ENCODE data around the gene CTSZ. TPM values are rescaled to one million over a fixed set of nuclear protein-coding genes. Genes with fewer than 3 reads are reported as not detected.
A peak's percentile ranks its signal among the peaks of the same experiment; 100 is the strongest.
"Not testable (repeated sequence)": the region's sequence is repeated elsewhere in the genome, so short reads cannot be mapped to it uniquely, and the experiment has no call there.

The CTSZ gene
- total RNA-seq, 1 experiment from 2014 or later, result 385 TPM

DNA sequence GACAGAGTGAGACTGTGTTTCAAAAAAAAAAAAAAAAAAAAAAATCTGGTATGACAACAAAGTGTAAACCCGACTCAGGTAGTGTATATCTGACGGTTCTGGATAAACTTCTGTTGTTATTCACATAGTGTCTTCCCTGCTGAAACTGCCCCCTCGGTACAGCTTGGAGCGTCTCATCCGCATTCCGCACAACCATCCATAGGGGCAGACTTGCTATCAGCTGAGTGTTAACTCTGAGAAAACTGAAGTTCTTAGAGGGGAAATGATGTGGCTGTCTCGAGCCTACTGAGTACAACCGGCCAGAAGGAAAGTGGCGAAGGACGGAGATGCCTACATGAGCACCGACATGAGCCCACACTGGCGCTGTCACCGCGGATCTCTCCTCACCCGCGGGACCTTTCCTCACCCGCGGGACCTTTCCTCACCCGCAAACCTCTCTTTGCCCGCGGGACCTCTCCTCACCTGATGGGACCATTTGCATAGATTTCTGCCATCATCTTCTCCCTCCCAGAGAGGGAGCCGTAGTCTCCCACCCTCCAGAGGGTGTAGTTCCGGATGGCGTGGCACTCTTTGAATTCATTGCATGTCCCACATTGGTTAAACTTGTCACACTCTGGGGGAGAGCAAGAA is 9.8 kb downstream of the CTSZ start:
- DNase-seq (ENCODE audit: low read depth), result no peak

DNA sequence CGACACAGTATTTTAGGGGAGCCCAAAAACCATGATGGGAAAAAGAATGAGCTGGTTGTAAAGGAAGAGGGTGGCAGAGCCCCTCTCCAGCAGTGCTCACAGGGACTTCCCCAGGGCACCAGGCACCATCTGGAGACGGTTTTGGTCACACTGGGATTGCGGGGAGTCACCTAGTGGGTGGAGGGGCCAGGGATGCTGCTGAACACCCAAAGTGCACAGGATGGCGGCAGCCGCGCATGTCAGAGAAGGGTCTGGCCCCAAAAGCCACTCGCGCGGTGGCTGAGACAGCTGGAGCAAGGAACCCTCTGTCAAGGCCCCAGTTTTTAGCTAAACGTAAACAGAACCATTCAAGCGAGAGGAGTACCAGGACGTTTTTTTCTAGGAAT is 10.8 kb downstream of the CTSZ start:
- no peak for DNase-seq (ENCODE audit: low read depth)

- no peak for DNase-seq (ENCODE audit: low read depth)
Measured at GRCh38 chr20:58995461-58996225, 11.4 kb downstream of the CTSZ start.

GRCh38 chr20:58994390-58995159 is 12.5 kb downstream of the CTSZ start:
- no peak for DNase-seq (ENCODE audit: low read depth)

DNA sequence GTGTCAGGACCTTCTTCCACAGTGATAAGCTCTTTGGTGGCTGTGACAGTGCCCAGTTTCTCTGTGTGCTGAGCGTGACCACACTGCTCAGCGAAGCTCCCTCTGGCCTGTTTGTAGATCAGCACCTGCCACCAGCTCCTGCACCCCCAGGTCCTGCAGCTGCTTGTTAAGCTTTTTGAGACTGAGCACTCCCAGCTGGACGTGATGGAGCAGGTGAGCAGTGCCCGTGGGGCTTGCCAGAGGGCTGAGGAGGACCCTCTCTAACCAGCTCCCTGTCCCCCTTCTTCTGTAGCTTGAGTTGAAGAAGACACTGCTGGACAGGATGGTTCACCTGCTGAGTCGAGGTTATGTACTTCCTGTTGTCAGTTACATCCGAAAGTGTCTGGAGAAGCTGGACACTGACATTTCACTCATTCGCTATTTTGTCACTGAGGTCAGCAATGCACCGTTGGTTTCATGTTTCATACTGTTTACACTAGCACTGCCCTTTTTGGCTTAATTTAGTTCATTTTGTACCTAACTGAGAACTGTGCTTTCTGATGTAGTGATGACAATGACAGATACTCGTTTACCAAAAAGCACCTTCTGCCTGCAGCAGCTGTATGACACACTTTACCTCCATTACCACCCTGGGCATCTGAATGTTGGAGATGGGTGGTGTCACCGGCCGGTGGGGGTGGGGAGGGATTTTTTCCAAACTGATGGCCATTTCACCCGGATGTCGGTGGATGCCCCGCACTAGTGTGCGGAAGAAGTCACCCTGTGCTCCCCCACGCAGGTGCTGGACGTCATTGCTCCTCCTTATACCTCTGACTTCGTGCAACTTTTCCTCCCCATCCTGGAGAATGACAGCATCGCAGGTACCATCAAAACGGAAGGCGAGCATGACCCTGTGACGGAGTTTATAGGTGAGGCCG is 13.5 kb downstream of the CTSZ start:
- no peak for DNase-seq (ENCODE audit: low read depth)

DNA sequence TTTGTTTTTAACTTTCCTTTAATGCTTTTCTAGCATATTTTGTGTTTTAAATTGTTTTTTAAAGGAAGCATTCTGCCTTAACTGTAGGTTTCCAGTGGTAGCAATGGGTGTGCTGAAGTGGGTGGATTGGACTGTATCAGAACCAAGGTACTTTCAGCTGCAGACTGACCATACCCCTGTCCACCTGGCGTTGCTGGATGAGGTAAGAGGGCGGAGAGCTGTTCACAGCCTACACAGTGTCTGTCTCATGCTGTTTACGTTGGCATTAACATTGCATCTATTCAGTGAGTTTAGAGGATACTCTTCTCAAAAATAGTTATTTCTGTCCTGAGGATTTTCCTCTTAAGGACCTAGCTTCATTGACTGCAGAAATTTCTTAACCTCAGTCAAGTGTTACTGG is 14.1 kb downstream of the CTSZ start:
- DNase-seq (ENCODE audit: low read depth), result no peak

GRCh38 chr20:58991715-58992114 is 15.3 kb downstream of the CTSZ start:
- DNase-seq (ENCODE audit: low read depth), result no peak

DNA sequence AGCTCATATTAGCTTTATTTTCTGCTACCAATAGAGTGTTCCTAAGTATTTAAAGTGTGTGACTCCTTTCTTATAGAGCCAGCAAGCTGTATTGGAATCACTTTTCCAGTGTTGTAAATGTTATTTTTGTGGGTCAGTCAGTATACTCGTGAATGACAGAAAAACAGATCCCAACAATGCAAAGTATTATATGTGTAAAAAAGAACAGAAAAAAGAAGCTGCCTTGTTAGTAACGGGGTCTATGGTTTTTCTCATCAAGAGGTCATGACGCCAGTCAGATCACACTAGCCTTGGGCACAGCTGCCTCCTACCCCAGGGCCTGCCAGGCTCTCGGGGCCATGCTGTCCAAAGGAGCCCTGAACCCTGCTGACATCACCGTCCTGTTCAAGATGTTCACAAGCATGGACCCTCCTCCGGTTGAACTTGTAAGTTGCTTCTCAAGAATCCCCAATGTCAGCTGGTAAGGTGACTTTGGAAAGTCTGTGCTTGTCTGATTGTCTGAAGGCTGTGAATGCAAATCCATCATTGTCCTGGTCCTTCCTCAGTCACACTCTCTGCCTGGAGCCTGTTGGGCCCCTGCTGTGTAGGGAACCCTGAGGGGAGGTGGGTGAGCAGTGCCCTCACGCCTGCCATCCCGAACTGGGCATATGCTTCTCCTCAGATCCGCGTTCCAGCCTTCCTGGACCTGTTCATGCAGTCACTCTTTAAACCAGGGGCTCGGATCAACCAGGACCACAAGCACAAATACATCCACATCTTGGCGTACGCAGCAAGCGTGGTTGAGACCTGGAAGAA is 16.2 kb downstream of the CTSZ start:
- DNase-seq (ENCODE audit: low read depth), result no peak

DNA sequence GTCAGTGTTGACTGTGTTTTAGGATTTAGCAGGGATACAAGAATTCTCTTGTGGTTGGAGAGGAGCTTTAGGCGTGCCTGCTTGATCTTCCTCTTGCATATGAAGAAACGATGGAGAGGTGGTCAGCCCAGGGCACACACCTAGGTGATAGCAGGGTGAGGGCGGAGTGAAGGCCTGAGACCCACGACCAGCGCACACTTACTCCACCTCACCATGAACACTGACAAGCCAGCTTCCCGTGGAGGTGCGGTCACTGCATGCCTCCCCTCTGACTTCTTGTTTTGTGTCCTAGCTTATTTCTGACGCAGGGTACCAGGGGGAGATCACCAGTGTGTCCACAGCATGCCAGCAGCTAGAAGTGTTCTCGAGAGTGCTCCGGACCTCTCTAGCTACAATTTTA is 17.9 kb downstream of the CTSZ start:
- DNase-seq (ENCODE audit: low read depth), result no peak

DNA sequence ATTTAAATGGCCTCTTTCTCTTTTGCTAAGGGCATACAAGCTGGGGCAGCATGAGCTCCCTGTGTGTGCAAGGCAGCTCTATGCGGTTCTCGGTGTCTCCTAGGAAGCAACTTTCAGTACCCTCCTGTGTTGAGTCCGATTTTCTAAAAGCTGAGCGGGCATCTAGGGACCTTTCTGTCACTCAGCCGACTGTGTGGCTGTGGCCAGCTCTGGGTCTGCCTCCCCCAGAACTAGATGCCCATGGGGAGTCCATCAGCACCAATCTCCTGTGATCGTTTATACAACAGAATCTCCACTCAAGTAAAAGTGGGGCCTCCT is 18.5 kb downstream of the CTSZ start:
- no peak for DNase-seq (ENCODE audit: low read depth)

- no peak for DNase-seq (ENCODE audit: low read depth)
Measured at GRCh38 chr20:58987790-58988564, 19.1 kb downstream of the CTSZ start.

GRCh38 chr20:58986968-58987517 is 20.0 kb downstream of the CTSZ start:
- no peak for DNase-seq (ENCODE audit: low read depth)

DNA sequence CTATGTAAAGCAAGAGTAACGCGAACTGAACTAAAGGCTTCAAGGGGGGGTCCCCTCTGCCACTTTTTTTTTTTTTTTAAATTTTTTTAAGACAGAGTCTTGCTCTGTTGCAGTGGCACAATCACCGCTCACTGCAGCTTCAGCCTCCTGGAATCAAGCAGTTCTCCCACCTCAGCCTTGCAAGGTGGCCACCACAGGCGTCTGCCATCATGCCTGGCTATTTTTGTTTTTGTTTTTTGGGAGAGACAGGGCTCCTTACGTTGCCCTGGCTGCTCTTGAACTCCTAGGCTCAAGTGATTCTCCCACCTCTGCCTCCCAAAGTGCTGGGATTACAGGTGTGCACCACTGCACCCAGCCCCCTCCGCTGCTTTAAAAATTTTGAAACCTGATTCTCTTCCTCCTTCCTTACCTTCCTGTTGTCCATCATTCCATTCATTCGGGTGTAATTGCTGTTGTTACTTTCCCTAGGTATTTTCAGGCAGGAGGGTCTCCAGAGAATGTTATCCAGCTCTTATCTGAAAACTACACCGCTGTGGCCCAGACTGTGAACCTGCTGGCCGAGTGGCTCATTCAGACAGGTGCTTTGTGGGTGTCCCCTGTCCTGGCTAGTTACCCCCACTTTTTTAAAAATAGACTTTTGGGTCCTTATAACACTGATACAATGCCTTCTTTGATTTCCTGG is 20.6 kb downstream of the CTSZ start:
- DNase-seq (ENCODE audit: low read depth), result no peak

DNA sequence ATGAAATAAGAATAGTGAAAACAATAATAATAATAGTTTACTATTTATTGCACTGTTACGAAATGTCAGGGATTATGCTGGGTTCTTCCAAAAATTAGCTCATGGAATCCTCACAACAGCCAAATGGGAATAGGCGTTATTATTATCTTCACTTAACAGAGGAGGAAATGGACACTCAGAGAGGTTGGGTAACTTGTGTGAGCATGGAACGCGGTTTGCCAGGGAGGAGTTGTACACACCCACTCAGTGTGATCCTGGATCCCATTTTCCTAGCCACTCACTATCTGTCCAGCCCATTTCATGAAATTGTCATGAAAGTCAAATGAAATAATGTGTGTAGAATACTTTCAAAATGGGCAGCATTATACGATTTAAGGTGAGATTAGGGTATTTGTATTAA is 21.4 kb downstream of the CTSZ start:
- no peak for DNase-seq (ENCODE audit: low read depth)

- DNase-seq (ENCODE audit: low read depth), result no peak
Measured at GRCh38 chr20:58984691-58985090, 22.4 kb downstream of the CTSZ start.

DNA sequence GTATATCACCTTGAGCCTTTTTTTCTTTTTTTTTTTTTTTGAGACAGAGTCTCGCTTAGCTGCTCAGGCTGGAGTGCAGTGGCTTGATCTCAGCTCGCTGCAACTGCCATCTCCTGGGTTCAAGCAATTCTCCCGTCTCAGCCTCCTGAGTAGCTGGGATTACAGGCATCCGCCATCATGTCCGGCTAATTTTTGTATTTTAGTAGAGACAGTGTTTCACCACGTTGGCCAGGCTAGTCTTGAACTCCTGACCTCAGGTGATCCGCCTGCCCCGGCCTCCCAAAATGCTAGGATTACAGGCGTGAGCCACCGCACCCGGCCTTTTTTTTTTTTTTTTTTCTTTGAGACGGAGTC is 24.0 kb downstream of the CTSZ start:
- DNase-seq (ENCODE audit: low read depth), result not testable (repeated sequence)

GRCh38 chr20:58982406-58983114 is 24.5 kb downstream of the CTSZ start:
- no peak for DNase-seq (ENCODE audit: low read depth)

DNA sequence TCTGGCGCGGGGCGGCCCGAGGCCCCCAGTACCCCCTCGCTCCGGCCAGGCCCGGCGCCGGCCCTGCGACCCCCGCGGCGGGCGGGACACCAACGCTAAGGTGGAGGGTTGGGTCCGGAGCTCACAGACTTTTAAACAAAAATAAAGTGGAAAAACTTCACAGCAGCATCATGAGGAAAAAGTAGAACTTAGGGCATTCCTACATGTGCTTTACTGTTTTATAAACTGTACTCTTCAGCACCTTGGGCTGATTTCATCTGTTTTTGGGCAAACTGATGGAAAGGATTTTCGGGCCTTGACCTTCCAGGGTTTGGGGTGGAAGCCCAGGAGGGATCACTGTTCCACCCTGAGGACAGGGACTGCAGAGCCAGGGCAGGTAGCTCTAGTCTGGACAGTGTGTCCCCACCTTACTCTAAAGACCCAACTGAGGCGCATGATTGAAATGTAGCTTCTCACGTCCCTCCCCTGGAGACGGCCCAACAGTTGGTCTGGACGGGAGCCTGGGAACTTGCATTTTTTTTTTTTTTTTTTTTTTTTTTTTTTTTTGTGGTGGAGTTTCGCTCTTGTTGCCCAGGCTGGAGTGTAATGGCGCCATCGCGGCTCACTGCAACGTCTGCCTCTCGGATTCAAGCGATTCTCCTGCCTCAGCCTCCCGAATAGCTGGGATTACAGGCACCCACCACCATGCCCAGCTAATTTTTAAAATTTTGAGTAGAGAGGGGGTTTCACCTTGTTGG is 25.3 kb downstream of the CTSZ start:
- peak; percentile 30 for DNase-seq (ENCODE audit: low read depth)

Measured in RPMI7951 (cell line).